SU-DHL-6 (cell line): ENCODE measurements around the gene PSMB5.

Experiments used
- H2AFZ ChIP-seq: fragments of 200-600 bp; sonication (generic); 2 replicates; pipeline ENCODE4 v1.6.1; 2014; ENCODE audit warnings: low read depth, mild to moderate bottlenecking, moderate library complexity, mixed read lengths, antibody characterized with exemption, low read length; ENCODE audit not compliant: severe bottlenecking
- H3F3A ChIP-seq: fragments of 200-600 bp; shearing (Covaris generic); 2 replicates; pipeline ENCODE4 v1.6.0; 2016; ENCODE audit warnings: antibody characterized with exemption, mild to moderate bottlenecking; ENCODE audit not compliant: insufficient read depth
- H3K27ac ChIP-seq: fragments of 200-600 bp; sonication (generic); 2 replicates; pipeline ENCODE4 v1.5.1; 2016; ENCODE audit warnings: low read depth, mild to moderate bottlenecking, low read length, moderate library complexity, mixed read lengths
- H3K27me3 ChIP-seq: fragments of 200-600 bp; sonication (generic), shearing (Covaris generic); 2 replicates; pipeline ENCODE4 v1.6.0; 2014; ENCODE audit warnings: mild to moderate bottlenecking, low read length
- H3K36me3 ChIP-seq: fragments of 200-600 bp; sonication (generic); 2 replicates; pipeline ENCODE4 v1.6.1; 2014; ENCODE audit warnings: mild to moderate bottlenecking, low read length, mixed read lengths
- H3K4me2 ChIP-seq: fragments of 300-600, 200-600 bp; shearing (Covaris generic), sonication (generic); 2 replicates; pipeline ENCODE4 v1.6.0; 2014; ENCODE audit warnings: low read length, low read depth, mild to moderate bottlenecking; ENCODE audit not compliant: poor library complexity, severe bottlenecking
- H3K4me3 ChIP-seq: fragments of 200-600 bp; sonication (generic); 2 replicates; pipeline ENCODE4 v1.5.1; 2014; ENCODE audit warnings: antibody characterized with exemption, low read length, mild to moderate bottlenecking, mixed read lengths; ENCODE audit not compliant: insufficient read depth, poor library complexity, severe bottlenecking
- H3K79me2 ChIP-seq: fragments of 200-600 bp; sonication (generic); 2 replicates; pipeline ENCODE4 v1.6.1; 2014; ENCODE audit warnings: mild to moderate bottlenecking, low read length, moderate library complexity; ENCODE audit not compliant: insufficient read depth
- H3K9ac ChIP-seq: fragments of 200-600 bp; sonication (generic); 2 replicates; pipeline ENCODE4 v1.7.0; 2014; ENCODE audit warnings: mild to moderate bottlenecking, low read length
- H3K9me2 ChIP-seq: fragments of 200-600 bp; sonication (generic); replicated peaks from 2 replicates; pipeline ENCODE4 v1.6.1; 2014; ENCODE audit warnings: low read length; ENCODE audit not compliant: insufficient read depth
- H3K9me3 ChIP-seq: fragments of 200-600 bp; sonication (generic); 2 replicates; pipeline ENCODE4 v1.6.1; 2014; ENCODE audit warnings: low read length, mixed read lengths; ENCODE audit not compliant: insufficient read depth
- H4K20me1 ChIP-seq: fragments of 200-600 bp; sonication (generic); 2 replicates; pipeline ENCODE4 v1.6.1; 2014; ENCODE audit warnings: low read depth, mild to moderate bottlenecking, antibody characterized with exemption, low read length, moderate library complexity, mixed read lengths
- EZH2phosphoT487 ChIP-seq: fragments of 200-600 bp; sonication (generic), shearing (Covaris generic); conservative IDR thresholded peaks from 2 replicates; pipeline ENCODE4 v1.6.1; 2018; ENCODE audit warnings: mild to moderate bottlenecking, antibody characterized with exemption, low read length, moderate library complexity, mixed read lengths
- TF ChIP-seq, protein P1 (sequence below): fragments of 200-600 bp; sonication (generic); IDR thresholded peaks from one replicate; pipeline ENCODE4 v1.5.1; 2017; ENCODE audit warnings: antibody characterized with exemption, mild to moderate bottlenecking, low read length, moderate library complexity; ENCODE audit not compliant: insufficient read depth, poor library complexity, severe bottlenecking

PSMB5 gene

GRCh38 chr14:23013054-23013748 lies 21.5 kb downstream of the PSMB5 start:
- H4K20me1 ChIP-seq: no peaks in the 10 kb centered on the region
- H3K9me3 ChIP-seq: no peaks in the 10 kb centered on the region
- H3K36me3 ChIP-seq: no peaks in the 10 kb centered on the region
- H3K9ac ChIP-seq: no peak overlapping the region
- H3K9me2 ChIP-seq: no peaks in the 10 kb centered on the region
- peaks cover 27% of the 10 kb centered on the region for H3F3A ChIP-seq
- H3K79me2 ChIP-seq: no peaks in the 10 kb centered on the region
- no peak overlapping the region for H3K4me3 ChIP-seq
- H3K4me2 ChIP-seq: no peak overlapping the region
- no peak overlapping the region for H3K27ac ChIP-seq
- no peak overlapping the region for H2AFZ ChIP-seq
- TF ChIP-seq, protein P1, sequence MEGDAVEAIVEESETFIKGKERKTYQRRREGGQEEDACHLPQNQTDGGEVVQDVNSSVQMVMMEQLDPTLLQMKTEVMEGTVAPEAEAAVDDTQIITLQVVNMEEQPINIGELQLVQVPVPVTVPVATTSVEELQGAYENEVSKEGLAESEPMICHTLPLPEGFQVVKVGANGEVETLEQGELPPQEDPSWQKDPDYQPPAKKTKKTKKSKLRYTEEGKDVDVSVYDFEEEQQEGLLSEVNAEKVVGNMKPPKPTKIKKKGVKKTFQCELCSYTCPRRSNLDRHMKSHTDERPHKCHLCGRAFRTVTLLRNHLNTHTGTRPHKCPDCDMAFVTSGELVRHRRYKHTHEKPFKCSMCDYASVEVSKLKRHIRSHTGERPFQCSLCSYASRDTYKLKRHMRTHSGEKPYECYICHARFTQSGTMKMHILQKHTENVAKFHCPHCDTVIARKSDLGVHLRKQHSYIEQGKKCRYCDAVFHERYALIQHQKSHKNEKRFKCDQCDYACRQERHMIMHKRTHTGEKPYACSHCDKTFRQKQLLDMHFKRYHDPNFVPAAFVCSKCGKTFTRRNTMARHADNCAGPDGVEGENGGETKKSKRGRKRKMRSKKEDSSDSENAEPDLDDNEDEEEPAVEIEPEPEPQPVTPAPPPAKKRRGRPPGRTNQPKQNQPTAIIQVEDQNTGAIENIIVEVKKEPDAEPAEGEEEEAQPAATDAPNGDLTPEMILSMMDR: no peak
- TF ChIP-seq EZH2phosphoT487: no peak
- H3K27me3 ChIP-seq: no peaks in the 10 kb centered on the region

DNA sequence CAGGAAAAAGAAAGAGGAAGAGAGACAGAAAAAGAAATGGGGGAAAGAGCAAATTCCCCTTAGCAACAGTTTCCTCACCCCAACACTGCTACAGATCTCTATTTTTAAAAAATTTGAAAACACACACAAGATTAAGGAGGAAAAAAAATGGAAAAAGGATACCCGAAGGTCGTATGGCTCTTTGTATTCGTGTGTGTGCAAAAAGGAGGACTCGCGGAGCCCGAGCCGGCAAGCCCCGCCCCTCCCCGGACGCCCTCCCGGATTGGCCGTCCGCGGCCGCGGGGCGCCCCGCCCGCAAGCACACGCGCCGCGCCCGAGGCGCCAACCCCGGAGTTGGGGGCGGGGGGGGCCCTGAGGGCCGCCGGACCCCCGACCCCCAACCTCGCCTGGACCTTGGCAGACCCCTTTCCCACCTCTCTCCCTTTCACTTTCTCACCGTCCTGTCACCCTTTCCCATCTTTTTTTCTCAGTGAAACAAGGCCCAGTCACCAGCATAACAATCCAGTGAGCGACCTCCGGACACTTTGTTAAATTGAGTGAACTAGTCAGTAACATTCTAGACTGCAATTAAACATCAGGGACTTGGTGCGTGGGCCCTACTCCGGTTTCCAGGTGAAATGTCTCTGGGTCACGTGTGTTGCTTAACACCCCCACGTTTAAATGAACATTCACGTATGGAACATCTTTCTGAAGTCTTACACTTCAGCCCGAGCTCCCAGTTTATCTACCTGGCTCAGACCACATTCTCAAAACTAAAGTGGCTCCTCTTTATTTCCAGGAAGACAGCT lies 24.6 kb downstream of the PSMB5 start, which contains the start of gene C14orf93:
C14orf93 (minus strand) TSS at position 205 of the 788 bp plus-strand sequence. CDS start 11,120 bp downstream, outside the sequence.
- no peaks in the 10 kb centered on the region for H4K20me1 ChIP-seq
- peak within 1 kb of the TSS; percentile 55 for H3K4me3 ChIP-seq
- H3F3A ChIP-seq: peaks cover 39% of the 10 kb centered on the region
- H3K4me2 ChIP-seq: peak within 1 kb of the TSS; percentile 94
- no peaks in the 10 kb centered on the region for H3K79me2 ChIP-seq
- TF ChIP-seq EZH2phosphoT487: no peak
- TF ChIP-seq, protein P1: no peak
- H3K36me3 ChIP-seq: no peaks in the 10 kb centered on the region
- no peaks in the 10 kb centered on the region for H3K27me3 ChIP-seq
- H2AFZ ChIP-seq: peak within 1 kb of the TSS; percentile 98
- H3K9me3 ChIP-seq: no peaks in the 10 kb centered on the region
- peak within 1 kb of the TSS; percentile 56 for H3K9ac ChIP-seq
- peak within 1 kb of the TSS; percentile 81 for H3K27ac ChIP-seq
- no peaks in the 10 kb centered on the region for H3K9me2 ChIP-seq

- H4K20me1 ChIP-seq: no peaks in the 10 kb centered on the region
- H3K9me2 ChIP-seq: no peaks in the 10 kb centered on the region
- H3K4me2 ChIP-seq: peak overlapping the region; percentile 94
- no peaks in the 10 kb centered on the region for H3K27me3 ChIP-seq
- peak overlapping the region; percentile 55 for H3K4me3 ChIP-seq
- no peaks in the 10 kb centered on the region for H3K79me2 ChIP-seq
- H3K27ac ChIP-seq: peak overlapping the region; percentile 81
- H3K9me3 ChIP-seq: no peaks in the 10 kb centered on the region
- peak overlapping the region; percentile 56 for H3K9ac ChIP-seq
- no peaks in the 10 kb centered on the region for H3K36me3 ChIP-seq
- H3F3A ChIP-seq: peaks cover 43% of the 10 kb centered on the region
- H2AFZ ChIP-seq: peak overlapping the region; percentile 98
- TF ChIP-seq, protein P1: no peak
- TF ChIP-seq EZH2phosphoT487: no peak
These were observed 25.2 kb downstream of the PSMB5 start for GRCh38 chr14:23009483-23009938.
